Nephron progenitor cell (in vitro differentiated cells): ENCODE data around the gene ADORA1.

Source experiments
- DNase-seq: peaks from one replicate; pipeline ENCODE4 v3.0.0; 2021
- H3K27ac Mint-ChIP-seq: 2 replicates; pipeline ENCODE4 v1.8.0; 2021; ENCODE audit warnings: mild to moderate bottlenecking, moderate library complexity, mixed read lengths
- H3K27me3 Mint-ChIP-seq: 2 replicates; pipeline ENCODE4 v1.8.0; 2021; ENCODE audit warnings: mild to moderate bottlenecking, low read depth, mixed read lengths; ENCODE audit not compliant: poor library complexity
- H3K36me3 Mint-ChIP-seq: 2 replicates; pipeline ENCODE4 v1.8.0; 2021; ENCODE audit warnings: low read depth, mixed read lengths
- H3K4me1 Mint-ChIP-seq: 2 replicates; pipeline ENCODE4 v1.8.0; 2021; ENCODE audit warnings: mixed read lengths
- H3K4me3 Mint-ChIP-seq: 2 replicates; pipeline ENCODE4 v1.8.0; 2021; ENCODE audit warnings: mild to moderate bottlenecking, moderate library complexity, mixed read lengths
- H3K9me3 Mint-ChIP-seq: 2 replicates; pipeline ENCODE4 v1.8.0; 2021; ENCODE audit warnings: mild to moderate bottlenecking, moderate library complexity, mixed read lengths
- TF ChIP-seq, protein P1 (sequence below): fragments of 200-600 bp; sonication (generic); IDR thresholded peaks from 2 replicates; pipeline ENCODE4 v1.5.0; 2021; ENCODE audit warnings: antibody characterized with exemption

Gene ADORA1

DNA sequence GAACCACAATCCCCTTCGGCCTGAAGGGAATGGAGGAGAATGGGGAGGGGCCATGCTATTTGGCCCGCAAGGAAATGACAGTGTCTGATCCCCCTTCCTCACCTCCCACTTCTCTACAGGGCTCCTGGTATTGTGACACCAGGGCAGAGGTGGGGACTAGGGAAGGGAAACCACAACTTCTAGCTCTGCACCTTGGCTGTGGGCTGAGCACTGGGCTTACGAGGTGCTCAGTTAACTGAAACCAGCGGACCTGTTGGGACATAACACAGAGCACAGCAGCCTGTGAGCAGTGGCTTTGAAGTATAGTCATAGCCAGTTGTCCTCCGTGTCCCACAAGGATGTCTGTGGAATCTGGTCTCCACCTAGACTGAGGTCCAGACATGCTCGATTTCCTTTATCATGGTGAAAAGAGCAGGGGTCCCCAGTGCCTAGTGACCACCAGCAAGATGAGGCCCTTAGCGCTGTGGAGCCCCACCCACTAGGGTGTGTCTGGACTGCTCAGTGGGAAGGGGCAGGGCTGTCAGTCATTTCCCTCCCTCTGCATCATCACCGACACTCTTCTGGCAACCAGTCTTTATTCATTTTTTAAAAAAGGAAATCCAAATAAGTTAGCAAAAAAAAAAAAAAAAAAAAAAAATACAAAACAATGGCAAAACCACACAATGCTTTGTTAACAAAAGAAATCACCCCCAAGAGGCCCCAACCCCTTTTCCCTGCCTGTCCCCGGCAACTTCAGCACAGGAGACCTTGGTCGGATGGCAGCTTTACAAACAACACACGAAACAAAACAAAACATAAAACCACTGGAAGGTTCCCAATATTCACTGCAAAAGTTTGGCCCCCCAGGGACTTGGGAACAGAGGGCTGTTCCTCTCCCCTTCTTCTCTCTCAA, 44.7 kb upstream of the ADORA1 start:
- H3K27ac Mint-ChIP-seq: peak overlapping the region; percentile 54
- DNase-seq: no peak
- H3K4me3 Mint-ChIP-seq: no peak overlapping the region
- H3K27me3 Mint-ChIP-seq: peaks cover 32% of the 10 kb centered on the region
- peaks cover 15% of the 10 kb centered on the region for H3K36me3 Mint-ChIP-seq
- TF ChIP-seq, protein P1, sequence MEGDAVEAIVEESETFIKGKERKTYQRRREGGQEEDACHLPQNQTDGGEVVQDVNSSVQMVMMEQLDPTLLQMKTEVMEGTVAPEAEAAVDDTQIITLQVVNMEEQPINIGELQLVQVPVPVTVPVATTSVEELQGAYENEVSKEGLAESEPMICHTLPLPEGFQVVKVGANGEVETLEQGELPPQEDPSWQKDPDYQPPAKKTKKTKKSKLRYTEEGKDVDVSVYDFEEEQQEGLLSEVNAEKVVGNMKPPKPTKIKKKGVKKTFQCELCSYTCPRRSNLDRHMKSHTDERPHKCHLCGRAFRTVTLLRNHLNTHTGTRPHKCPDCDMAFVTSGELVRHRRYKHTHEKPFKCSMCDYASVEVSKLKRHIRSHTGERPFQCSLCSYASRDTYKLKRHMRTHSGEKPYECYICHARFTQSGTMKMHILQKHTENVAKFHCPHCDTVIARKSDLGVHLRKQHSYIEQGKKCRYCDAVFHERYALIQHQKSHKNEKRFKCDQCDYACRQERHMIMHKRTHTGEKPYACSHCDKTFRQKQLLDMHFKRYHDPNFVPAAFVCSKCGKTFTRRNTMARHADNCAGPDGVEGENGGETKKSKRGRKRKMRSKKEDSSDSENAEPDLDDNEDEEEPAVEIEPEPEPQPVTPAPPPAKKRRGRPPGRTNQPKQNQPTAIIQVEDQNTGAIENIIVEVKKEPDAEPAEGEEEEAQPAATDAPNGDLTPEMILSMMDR: no peak
- H3K9me3 Mint-ChIP-seq: no peaks in the 10 kb centered on the region
- H3K4me1 Mint-ChIP-seq: peaks cover 54% of the 10 kb centered on the region

DNA sequence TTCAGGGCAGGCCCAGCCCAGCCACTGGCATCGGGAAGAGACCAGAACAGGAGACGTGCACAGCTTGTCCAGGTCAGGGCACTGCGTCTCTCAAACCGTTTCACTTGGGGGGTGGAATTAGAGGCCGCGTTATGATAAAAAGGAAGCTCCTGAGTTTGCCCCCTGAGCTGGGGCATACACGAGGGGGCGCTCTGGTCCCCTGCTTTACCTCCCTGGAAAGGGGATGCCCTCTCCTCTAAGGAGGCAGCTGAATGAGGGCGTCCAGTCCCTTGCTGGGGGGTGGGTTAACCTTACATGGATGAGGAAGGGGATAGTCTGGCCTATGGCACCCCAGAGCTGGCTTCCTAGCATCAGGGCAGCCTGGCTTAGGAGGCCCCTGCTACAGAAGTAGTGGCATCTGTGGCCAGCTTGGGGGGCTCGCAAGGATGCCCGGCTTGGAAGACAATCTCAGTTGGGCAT, 44.0 kb upstream of the ADORA1 start:
- DNase-seq: no peak
- Mint-ChIP-seq H3K27ac (peak overlapping the region; percentile 54), H3K36me3 (peaks cover 10% of the 10 kb centered on the region), H3K4me1 (peaks cover 58% of the 10 kb centered on the region), H3K4me3 (no peak overlapping the region), H3K27me3 (peaks cover 30% of the 10 kb centered on the region), H3K9me3 (no peaks in the 10 kb centered on the region)
- TF ChIP-seq, protein P1: no peak

DNA sequence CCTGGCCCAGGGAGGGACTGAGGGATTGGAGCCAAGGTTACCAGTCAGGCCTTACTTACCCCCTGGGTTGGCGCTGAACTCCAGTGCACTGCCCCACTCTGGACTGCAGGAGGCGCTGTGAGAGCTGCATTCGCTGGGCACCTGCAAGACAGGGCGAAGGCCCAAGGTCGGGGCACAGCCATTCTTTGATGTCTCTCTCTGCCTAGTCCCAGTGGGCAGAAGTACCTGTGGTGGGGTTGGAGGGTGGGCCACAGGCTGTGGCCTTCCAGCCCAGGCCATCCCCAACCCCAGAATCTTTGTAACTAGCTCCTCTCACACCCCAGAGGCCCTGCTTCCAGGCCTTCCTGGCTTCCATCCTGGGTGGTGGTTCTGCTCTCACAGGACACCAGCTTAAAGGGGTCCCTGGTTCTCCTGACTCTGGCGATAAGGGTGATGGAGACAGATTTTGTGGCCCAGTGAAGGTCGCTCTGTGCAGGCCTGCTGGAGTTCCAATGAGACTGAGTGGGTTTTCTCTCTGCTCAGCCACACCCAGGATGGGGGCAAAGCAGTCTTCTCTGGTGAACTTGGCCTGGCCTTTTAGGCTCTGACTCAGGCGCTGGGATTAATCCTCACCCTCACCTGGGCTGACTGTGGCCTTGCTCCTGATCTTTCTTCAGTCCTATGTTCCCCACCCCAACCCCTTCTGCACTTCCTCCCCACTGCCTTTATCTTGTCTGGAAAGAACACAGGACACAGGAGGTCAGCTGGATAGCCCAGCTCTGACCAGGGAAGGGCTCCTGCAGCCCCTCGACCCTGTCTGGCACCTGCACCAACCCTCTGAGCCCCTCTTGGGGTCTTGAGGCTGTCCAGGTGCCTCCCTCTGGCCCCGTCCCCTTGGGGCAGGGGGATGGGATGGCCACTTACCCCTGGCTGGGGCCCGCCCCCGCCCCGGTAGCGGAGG, 42.7 kb upstream of the ADORA1 start:
- TF ChIP-seq, protein P1: peak; percentile 31
- H3K27ac Mint-ChIP-seq: no peak overlapping the region
- H3K36me3 Mint-ChIP-seq: peaks cover 3% of the 10 kb centered on the region
- H3K4me1 Mint-ChIP-seq: peaks cover 65% of the 10 kb centered on the region
- H3K4me3 Mint-ChIP-seq: no peak overlapping the region
- DNase-seq: no peak
- H3K27me3 Mint-ChIP-seq: peaks cover 24% of the 10 kb centered on the region
- H3K9me3 Mint-ChIP-seq: no peaks in the 10 kb centered on the region

DNA sequence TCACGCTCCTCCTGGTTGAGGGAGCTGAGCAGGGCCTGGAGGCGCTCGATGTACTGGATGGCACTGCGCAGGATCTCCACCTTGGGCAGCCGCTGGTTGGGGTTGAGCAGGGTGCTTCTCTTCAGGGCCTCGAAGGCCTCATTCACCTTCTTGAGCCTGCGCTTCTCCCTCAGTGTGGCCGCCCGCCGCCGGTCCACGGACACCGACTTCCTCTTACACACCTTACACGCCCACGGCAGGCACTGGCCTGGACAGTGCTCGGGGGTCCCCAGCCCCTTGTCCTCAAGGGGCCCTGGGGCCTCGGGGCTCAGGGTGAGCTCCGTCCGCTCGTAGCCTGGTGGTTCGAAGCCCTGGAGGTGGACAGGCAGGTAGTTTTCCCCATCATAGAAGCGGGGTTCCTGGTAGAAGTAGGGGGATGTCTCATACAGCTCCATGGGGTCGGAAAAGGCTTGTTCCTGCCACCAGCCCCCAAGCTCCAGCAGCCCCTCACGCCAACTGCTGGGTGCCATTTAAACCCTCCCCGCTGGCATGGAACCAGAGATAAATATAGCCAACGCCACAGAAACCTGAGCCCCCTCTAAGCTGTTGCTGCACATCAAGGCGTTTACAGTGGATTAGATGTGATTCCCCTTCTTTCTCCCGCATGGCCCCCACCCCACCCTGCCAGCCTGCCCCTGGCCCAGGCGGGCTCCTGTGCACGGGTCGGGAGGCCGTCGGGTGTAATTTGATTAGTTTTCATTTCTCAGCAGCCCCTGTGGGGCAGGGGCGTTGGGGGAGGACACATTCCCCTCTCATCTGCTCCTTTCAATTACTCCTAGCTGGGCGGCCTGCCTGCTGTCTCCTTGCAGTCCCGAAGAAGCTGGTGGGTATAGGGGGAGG, 41.8 kb upstream of the ADORA1 start, which contains the start of gene MYOG:
Gene MYOG, minus strand, starts transcription at position 485 of the 879 bp plus-strand sequence. Its CDS starts 51 bp downstream, at position 434.
- no peak for DNase-seq
- Mint-ChIP-seq H3K27me3 (peaks cover 15% of the 10 kb centered on the region), H3K4me1 (peaks cover 74% of the 10 kb centered on the region), H3K4me3 (peak within 1 kb of the TSS; percentile 12), H3K36me3 (no peaks in the 10 kb centered on the region), H3K27ac (peak within 1 kb of the TSS; percentile 52), H3K9me3 (no peaks in the 10 kb centered on the region)
- TF ChIP-seq, protein P1: no peak
